ENCODE data around the gene COPA.
A peak's percentile ranks its signal among the peaks of the same experiment; 100 is the strongest.

COPA gene

GRCh38 chr1:160271025-160271424, 72.0 kb downstream of the COPA start:
- Histone ChIP-seq H3K9me3 (no peaks in the 10 kb centered on the region), H3K27ac (no peak overlapping the region), H3K4me1 (ENCODE audit: control insufficient read depth in 1 of 2, insufficient read depth in 1 of 2, low read depth in 1 of 2, low read length in 1 of 2) (no peaks in the 10 kb centered on the region), H3K36me3 (peaks cover 6% of the 10 kb centered on the region), H3K27me3 (no peaks in the 10 kb centered on the region), H3K4me3 (ENCODE audit: low read depth in 1 of 2, low read length in 1 of 2) (no peak overlapping the region)
- TF ChIP-seq CTCF (IDR thresholded peaks at IDR 0.05) = no peak

GRCh38 chr1:160267284-160267991, 75.6 kb downstream of the COPA start:
- no peak for TF ChIP-seq CTCF (IDR thresholded peaks at IDR 0.05)

GRCh38 chr1:160264795-160265307, 78.2 kb downstream of the COPA start:
- H3K27me3 ChIP-seq = no peaks in the 10 kb centered on the region
- H3K4me3 ChIP-seq (ENCODE audit: low read depth in 1 of 2, low read length in 1 of 2) = no peak overlapping the region
- peaks cover 14 to 21% of the 10 kb centered on the region in 2 experiments for H3K4me1 ChIP-seq (ENCODE audit: control insufficient read depth in 1 of 2, insufficient read depth in 1 of 2, low read depth in 1 of 2, low read length in 1 of 2)
- no peak for TF ChIP-seq CTCF (IDR thresholded peaks at IDR 0.05)
- no peaks in the 10 kb centered on the region for H3K9me3 ChIP-seq
- H3K36me3 ChIP-seq = no peaks in the 10 kb centered on the region
- H3K27ac ChIP-seq = no peak overlapping the region

More at GRCh38 chr1:160267284-160267991, 75.6 kb downstream of the COPA start:
- Histone ChIP-seq H3K4me3 (ENCODE audit: low read depth in 1 of 2, low read length in 1 of 2) (no peak overlapping the region), H3K36me3 (no peaks in the 10 kb centered on the region), H3K27ac (no peak overlapping the region), H3K9me3 (no peaks in the 10 kb centered on the region), H3K27me3 (no peaks in the 10 kb centered on the region), H3K4me1 (ENCODE audit: control insufficient read depth in 1 of 2, insufficient read depth in 1 of 2, low read depth in 1 of 2, low read length in 1 of 2) (peaks cover 0 to 5% of the 10 kb centered on the region in 2 experiments)

GRCh38 chr1:160261893-160262794, 80.9 kb downstream of the COPA start, which contains the start of gene DCAF8:
TSS of gene DCAF8 (minus strand) at chr1:160262549. CDS start at chr1:160244008, 18,541 bp downstream.
- peak within 1 kb of the TSS; percentile 72 to 83 for H3K4me3 ChIP-seq (ENCODE audit: low read depth in 1 of 2, low read length in 1 of 2)
- peak; percentile 30 for TF ChIP-seq CTCF (IDR thresholded peaks at IDR 0.05)

GRCh38 chr1:160261556-160261892, 81.5 kb downstream of the COPA start:
- Histone ChIP-seq H3K36me3 (no peaks in the 10 kb centered on the region), H3K4me3 (ENCODE audit: low read depth in 1 of 2, low read length in 1 of 2) (peak overlapping the region; percentile 72 to 83), H3K27ac (peak overlapping the region; percentile 92), H3K9me3 (no peaks in the 10 kb centered on the region), H3K27me3 (no peaks in the 10 kb centered on the region), H3K4me1 (ENCODE audit: control insufficient read depth in 1 of 2, insufficient read depth in 1 of 2, low read depth in 1 of 2, low read length in 1 of 2) (peaks cover 14 to 21% of the 10 kb centered on the region in 2 experiments)
- no peak for TF ChIP-seq CTCF (IDR thresholded peaks at IDR 0.05)

More at GRCh38 chr1:160261893-160262794, 80.9 kb downstream of the COPA start, which contains the start of gene DCAF8:
- no peaks in the 10 kb centered on the region for H3K27me3 ChIP-seq
- no peaks in the 10 kb centered on the region for H3K36me3 ChIP-seq
- peak within 1 kb of the TSS; percentile 92 for H3K27ac ChIP-seq
- H3K9me3 ChIP-seq = no peaks in the 10 kb centered on the region
- H3K4me1 ChIP-seq (ENCODE audit: control insufficient read depth in 1 of 2, insufficient read depth in 1 of 2, low read depth in 1 of 2, low read length in 1 of 2) = peaks cover 14 to 21% of the 10 kb centered on the region in 2 experiments

Data from neutrophil (primary cell).